Large intestine (tissue), 3 donors: ENCODE results near the gene KIF25. TPM values are rescaled to one million over a fixed set of nuclear protein-coding genes. Genes with fewer than 3 reads are reported as not detected.

ENCODE experiments used
- DNase-seq, 2 donors: peaks; one replicate each; pipeline versions ENCODE4 v3.0.0 to v3.0.0-alpha.2; 2013
- H3K27ac ChIP-seq: one replicate; pipeline ENCODE4 v1.5.1; 2013; ENCODE audit warnings: low read length
- H3K27me3 ChIP-seq: 2 replicates; pipeline ENCODE4 v1.6.1; 2013; ENCODE audit warnings: low read length; ENCODE audit not compliant: control insufficient read depth, insufficient read depth
- H3K36me3 ChIP-seq: 2 replicates; pipeline ENCODE4 v1.6.1; 2013; ENCODE audit warnings: low read length; ENCODE audit not compliant: control insufficient read depth, insufficient read depth
- H3K4me1 ChIP-seq: one replicate; pipeline ENCODE4 v1.6.1; 2013; ENCODE audit warnings: low read length; ENCODE audit not compliant: control insufficient read depth, insufficient read depth
- H3K4me3 ChIP-seq: one replicate; pipeline ENCODE4 v1.5.1; 2013; ENCODE audit warnings: low read length
- H3K9me3 ChIP-seq: one replicate; pipeline ENCODE4 v1.6.1; 2013; ENCODE audit warnings: mild to moderate bottlenecking, low read depth, low read length, moderate library complexity; ENCODE audit not compliant: control insufficient read depth
- WGBS: methylation state at CpG from one replicate; pipeline ENCODE4 v1.1.5; 2013; ENCODE audit warnings: low lambda C conversion rate; ENCODE audit not compliant: insufficient coverage; 5-methylcytosine and 5-hydroxymethylcytosine counted together
- polyA plus RNA-seq: library from polyadenylated mRNA; unstranded; fragments of 120-200 nt; gene quantifications from one replicate; pipeline ENCODE4 v1.2.1, GENCODE V29; 2013

KIF25 gene
- polyA plus RNA-seq, 1 donor, result 0.82 TPM

DNA sequence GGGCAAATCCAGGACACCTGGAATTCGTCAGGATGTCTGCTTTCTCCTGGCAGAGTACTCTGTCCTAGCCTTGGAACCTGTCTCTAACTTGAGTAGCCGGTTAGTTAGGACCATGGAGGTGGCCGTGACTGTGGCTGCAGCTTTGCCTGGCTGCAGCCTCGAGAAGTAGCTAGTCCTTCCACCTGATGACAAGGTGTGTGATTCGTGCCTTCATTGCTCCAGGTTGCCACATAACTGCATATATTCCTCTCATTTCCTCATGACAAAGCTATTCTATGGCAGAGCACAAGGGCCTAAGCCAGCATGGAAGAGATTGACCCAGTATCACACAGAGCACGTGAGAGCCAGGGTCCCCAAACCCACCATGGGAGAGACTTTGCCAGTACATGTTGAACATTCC is 39.8 kb upstream of the KIF25 start:
- no peak for DNase-seq
- Histone ChIP-seq H3K4me3 (no peak overlapping the region), H3K36me3 (peaks cover 30% of the 10 kb centered on the region), H3K27ac (no peak overlapping the region), H3K9me3 (no peaks in the 10 kb centered on the region), H3K27me3 (no peaks in the 10 kb centered on the region), H3K4me1 (peaks cover 14% of the 10 kb centered on the region)
- whole genome bisulfite sequencing, result no CpG with 5 or more reads among the region's 6 CpGs

GRCh38 chr6:167960579-167960978 is 36.9 kb upstream of the KIF25 start:
- 80% methylated on average over 1 of the region's 5 CpGs for WGBS
- Histone ChIP-seq H3K27me3 (no peaks in the 10 kb centered on the region), H3K4me3 (no peak overlapping the region), H3K4me1 (peaks cover 33% of the 10 kb centered on the region), H3K36me3 (peaks cover 35% of the 10 kb centered on the region), H3K9me3 (no peaks in the 10 kb centered on the region), H3K27ac (no peak overlapping the region)
- no peak for DNase-seq

GRCh38 chr6:167962711-167963110 is 34.8 kb upstream of the KIF25 start:
- H3K27ac ChIP-seq, result no peak overlapping the region
- H3K4me1 ChIP-seq, result peaks cover 39% of the 10 kb centered on the region
- no peak for DNase-seq
- peaks cover 38% of the 10 kb centered on the region for H3K36me3 ChIP-seq
- H3K9me3 ChIP-seq, result no peaks in the 10 kb centered on the region
- no peak overlapping the region for H3K4me3 ChIP-seq
- no peaks in the 10 kb centered on the region for H3K27me3 ChIP-seq
- WGBS, result no CpG with 5 or more reads among the region's 5 CpGs

GRCh38 chr6:167963589-167964057 is 33.8 kb upstream of the KIF25 start:
- no peaks in the 10 kb centered on the region for H3K9me3 ChIP-seq
- H3K27ac ChIP-seq, result peak overlapping the region; percentile 58
- no CpG with 5 or more reads among the region's 8 CpGs for WGBS
- H3K4me1 ChIP-seq, result peaks cover 39% of the 10 kb centered on the region
- no peaks in the 10 kb centered on the region for H3K27me3 ChIP-seq
- H3K4me3 ChIP-seq, result no peak overlapping the region
- DNase-seq, result peak; percentile 28 to 43
- H3K36me3 ChIP-seq, result peaks cover 40% of the 10 kb centered on the region

DNA sequence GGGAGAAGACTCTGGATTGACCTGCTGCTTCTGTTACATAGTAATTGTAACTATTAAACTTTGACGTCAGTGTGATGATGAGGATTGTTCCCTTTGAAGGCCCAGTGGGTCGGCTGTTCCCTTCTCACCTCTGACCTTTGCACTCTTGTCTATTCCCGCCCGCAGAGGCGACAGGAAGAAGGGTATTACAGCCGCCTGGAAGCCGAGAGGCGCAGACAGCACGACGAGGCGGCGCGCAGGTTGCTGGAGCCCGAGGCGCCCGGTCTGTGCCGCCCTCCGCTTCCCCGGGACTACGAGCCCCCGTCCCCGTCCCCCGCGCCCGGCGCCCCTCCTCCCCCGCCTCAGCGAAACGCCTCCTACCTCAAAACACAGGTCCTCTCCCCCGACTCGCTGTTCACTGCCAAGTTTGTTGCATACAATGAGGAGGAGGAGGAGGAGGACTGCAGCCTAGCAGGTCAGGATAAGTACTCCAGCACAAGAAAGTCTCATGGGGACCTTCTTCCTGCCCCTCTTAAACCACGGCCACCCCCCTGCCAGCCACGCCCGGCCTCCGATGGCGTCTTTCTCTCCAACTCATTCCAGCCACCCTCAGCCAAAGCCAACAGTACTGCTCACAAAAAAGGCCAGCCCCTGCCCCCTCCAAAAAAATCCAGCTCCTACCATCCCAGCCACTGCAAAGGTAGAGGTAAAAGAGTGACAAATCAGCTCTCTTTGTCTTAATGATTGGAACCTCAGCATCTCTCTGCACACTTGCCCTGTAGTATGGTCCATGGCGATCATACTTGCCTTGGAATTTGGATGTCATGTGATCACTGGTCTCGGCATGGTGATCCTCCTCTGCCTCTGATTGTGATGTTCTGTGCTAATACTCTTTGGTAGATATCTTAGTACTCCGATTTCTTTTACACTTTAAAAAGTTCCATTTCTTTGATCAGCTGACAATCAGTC is 31.6 kb upstream of the KIF25 start:
- Histone ChIP-seq H3K27ac (peak overlapping the region; percentile 58), H3K27me3 (no peaks in the 10 kb centered on the region), H3K9me3 (no peaks in the 10 kb centered on the region), H3K36me3 (peaks cover 50% of the 10 kb centered on the region), H3K4me3 (no peak overlapping the region), H3K4me1 (peaks cover 39% of the 10 kb centered on the region)
- peak in 1 of 2 donors; percentile 60 for DNase-seq
- WGBS, result no CpG with 5 or more reads among the region's 39 CpGs

DNA sequence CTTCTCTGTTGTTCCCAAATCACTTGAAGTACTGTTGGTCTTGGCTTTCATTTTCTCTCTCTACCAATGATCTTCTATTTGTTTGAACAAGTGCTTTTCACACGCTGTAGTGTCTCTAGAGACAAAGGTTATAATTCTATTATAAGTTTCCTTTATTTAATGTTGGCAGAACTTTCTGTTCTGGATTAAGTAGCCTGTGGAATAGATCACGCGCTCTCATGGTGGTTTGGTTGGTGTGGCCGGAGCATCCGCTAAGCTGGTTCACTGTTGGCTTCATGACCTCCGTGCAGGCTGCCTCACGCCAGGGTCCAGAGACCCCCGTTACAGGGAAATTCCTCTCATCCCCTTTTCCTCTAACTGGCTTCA is 30.9 kb upstream of the KIF25 start:
- no peak overlapping the region for H3K4me3 ChIP-seq
- peaks cover 53% of the 10 kb centered on the region for H3K36me3 ChIP-seq
- no peak overlapping the region for H3K27ac ChIP-seq
- H3K27me3 ChIP-seq, result no peaks in the 10 kb centered on the region
- H3K9me3 ChIP-seq, result no peaks in the 10 kb centered on the region
- no peak for DNase-seq
- H3K4me1 ChIP-seq, result peaks cover 33% of the 10 kb centered on the region
- WGBS, result no CpG with 5 or more reads among the region's 8 CpGs

DNA sequence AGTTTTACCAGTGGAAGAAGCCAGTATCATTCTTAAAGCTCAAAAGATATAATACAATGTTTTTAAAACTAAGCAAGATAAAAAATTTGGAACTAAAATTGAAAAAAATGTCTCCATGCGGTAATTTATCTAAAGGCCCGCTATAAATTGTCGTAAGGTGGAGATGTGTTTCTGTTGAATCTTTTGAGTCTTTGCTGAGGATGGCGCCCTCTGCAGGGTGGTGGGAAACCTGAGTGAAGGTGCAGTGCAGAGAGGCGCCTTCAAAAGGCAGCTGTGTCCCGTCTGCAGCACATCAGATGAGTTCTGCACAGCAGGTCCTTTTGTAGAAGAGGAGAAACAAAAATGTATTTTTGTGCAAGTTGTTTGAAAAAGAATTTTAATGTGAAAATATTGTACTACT is 29.4 kb upstream of the KIF25 start:
- no peak overlapping the region for H3K4me3 ChIP-seq
- WGBS, result 57% methylated on average over 3 of the region's 6 CpGs
- no peak overlapping the region for H3K27ac ChIP-seq
- H3K9me3 ChIP-seq, result no peaks in the 10 kb centered on the region
- no peaks in the 10 kb centered on the region for H3K27me3 ChIP-seq
- peaks cover 49% of the 10 kb centered on the region for H3K36me3 ChIP-seq
- no peak for DNase-seq
- peaks cover 29% of the 10 kb centered on the region for H3K4me1 ChIP-seq

DNA sequence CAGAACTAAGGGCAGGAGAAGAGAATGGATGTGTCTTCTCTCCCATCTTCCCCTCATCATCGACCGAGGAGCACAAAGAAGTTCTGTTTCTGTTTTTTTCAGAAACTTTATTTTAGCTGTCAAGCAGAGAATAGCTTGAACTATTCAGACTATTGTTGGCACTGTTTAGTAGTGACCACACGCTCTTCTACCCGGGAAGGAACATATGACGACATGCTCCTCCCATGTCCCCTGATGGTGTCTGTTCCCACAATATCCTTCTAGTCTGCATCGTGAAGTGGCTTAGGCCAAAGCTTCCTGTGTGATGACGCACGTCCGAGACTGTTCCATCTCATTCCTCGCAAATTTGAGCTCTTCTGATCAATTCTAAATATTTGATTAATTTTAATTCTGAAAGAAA is 27.2 kb upstream of the KIF25 start:
- Histone ChIP-seq H3K27me3 (no peaks in the 10 kb centered on the region), H3K4me1 (peaks cover 15% of the 10 kb centered on the region), H3K36me3 (peaks cover 48% of the 10 kb centered on the region), H3K4me3 (no peak overlapping the region), H3K9me3 (no peaks in the 10 kb centered on the region), H3K27ac (no peak overlapping the region)
- DNase-seq, result no peak
- 94% methylated on average over 2 of the region's 10 CpGs for WGBS

DNA sequence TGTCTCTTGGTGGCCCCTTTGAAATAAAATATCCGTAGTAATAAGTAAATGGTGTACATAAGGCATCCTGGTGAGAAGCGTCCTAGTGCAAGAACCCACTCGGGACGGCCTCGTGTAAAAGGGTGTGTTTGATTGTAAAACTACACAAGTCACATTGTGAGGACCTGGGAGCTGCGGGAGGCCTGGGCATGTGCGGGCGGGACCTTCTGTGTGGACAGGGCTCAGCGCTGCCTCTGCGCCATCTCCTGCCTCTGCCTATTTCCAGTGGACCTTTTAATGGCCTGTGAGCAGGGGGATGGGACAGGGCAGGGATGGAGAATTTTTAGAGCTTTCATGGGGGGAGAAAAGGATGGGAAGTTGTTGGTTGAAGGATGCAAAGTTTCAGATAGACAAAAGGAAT is 25.3 kb upstream of the KIF25 start:
- Histone ChIP-seq H3K4me1 (no peaks in the 10 kb centered on the region), H3K36me3 (peaks cover 31% of the 10 kb centered on the region), H3K9me3 (peaks cover 5% of the 10 kb centered on the region), H3K4me3 (no peak overlapping the region), H3K27ac (no peak overlapping the region), H3K27me3 (no peaks in the 10 kb centered on the region)
- no CpG with 5 or more reads among the region's 10 CpGs for WGBS
- DNase-seq, result no peak

DNA sequence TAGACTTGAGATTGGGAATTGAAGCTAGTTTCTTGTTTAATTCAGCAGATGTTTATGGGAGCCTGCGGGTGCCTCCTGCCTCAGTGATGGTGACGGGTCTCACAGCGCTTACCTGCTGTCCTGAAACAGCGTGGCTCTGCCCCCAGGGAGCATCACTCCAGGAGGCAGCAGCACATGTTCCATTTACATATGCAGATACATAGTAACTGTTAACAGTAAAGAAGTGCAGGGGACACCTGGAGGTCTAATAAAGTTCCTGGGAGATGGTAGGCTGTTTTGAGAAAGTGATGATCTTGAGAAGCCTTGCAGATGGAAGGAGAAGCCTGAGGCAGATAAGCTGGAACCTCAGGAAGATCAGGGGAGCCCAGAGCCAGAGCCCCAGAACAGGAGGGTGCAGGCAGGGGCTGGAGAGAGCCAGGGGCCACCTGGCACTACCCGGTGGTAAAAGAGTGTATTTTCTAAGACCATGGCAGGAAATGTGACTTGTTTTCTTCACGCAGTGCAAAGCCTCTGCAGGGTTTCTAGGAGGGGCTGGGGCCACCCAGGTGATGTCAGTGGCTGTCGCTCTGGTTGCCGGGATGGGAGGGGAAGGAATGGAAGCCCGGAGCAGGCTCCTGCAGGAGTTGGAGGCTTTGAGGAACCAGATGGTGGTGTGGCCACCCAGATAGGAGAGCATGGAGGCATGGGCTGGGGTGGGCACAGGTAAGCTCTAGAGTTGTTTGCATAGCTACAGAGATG is 24.2 kb upstream of the KIF25 start:
- no peak for DNase-seq
- no peak overlapping the region for H3K27ac ChIP-seq
- H3K27me3 ChIP-seq, result no peaks in the 10 kb centered on the region
- H3K9me3 ChIP-seq, result peaks cover 5% of the 10 kb centered on the region
- H3K36me3 ChIP-seq, result peaks cover 24% of the 10 kb centered on the region
- H3K4me1 ChIP-seq, result no peaks in the 10 kb centered on the region
- H3K4me3 ChIP-seq, result no peak overlapping the region
- WGBS, result no CpG with 5 or more reads among the region's 9 CpGs
